Transverse colon (tissue), 4 donors: ENCODE measurements around the gene CYP4Z1. TPM values are rescaled to one million over a fixed set of nuclear protein-coding genes. Genes with fewer than 3 reads are reported as not detected.
"Not testable (repeated sequence)": the region's sequence is repeated elsewhere in the genome, so short reads cannot be mapped to it uniquely, and the experiment has no call there.

ENCODE experiments used
- DNase-seq: peaks from one replicate; pipeline ENCODE4 v3.0.0-alpha.2; 2019
- H3K27ac ChIP-seq, 4 donors: fragments of 200-600 bp; sonication (generic); 2 replicates each; pipeline ENCODE4 v1.5.1; 2016 to 2018; ENCODE audit warnings: inconsistent platforms in 4 of 4
- H3K27me3 ChIP-seq: fragments of 200-600 bp; sonication (generic); 2 replicates; pipeline ENCODE4 v1.5.1; 2017; ENCODE audit warnings: inconsistent platforms
- H3K36me3 ChIP-seq, 4 donors: fragments of 200-600 bp; sonication (generic); 2 replicates each; pipeline ENCODE4 v1.5.1; 2017 to 2019; ENCODE audit warnings: inconsistent platforms in 4 of 4
- H3K4me1 ChIP-seq, 4 donors: fragments of 200-600 bp; sonication (generic); 2 replicates each; pipeline ENCODE4 v1.5.1; 2017 to 2020; ENCODE audit warnings: inconsistent platforms in 4 of 4
- H3K4me3 ChIP-seq, 4 donors: fragments of 200-600 bp; sonication (generic); 1 replicate in 1 of 4; 2 replicates in 3 of 4; pipeline versions ENCODE4 v1.5.1 to v1.6.1; 2017 to 2019; ENCODE audit warnings: inconsistent platforms in 4 of 4
- H3K9me3 ChIP-seq, 2 donors: fragments of 200-600 bp; sonication (generic); 2 replicates each; pipeline ENCODE4 v1.5.1; 2017 to 2019; ENCODE audit warnings: inconsistent platforms in 2 of 2
- CTCF ChIP-seq, 5 experiments: fragments of 200-600 bp in 3 of 5; fragments of 450-650 bp in 2 of 5; sonication (generic) in 3 of 5; IDR thresholded peaks; 1 replicate in 2 of 5; 2 replicates in 3 of 5; pipeline ENCODE4 v1.5.1; 2016 to 2017; ENCODE audit warnings: antibody characterized with exemption in 5 of 5, inconsistent platforms in 3 of 5, mild to moderate bottlenecking in 2 of 5, moderate library complexity in 1 of 5
- EP300 ChIP-seq: sonication (generic); formaldehyde crosslinking; IDR thresholded peaks from one replicate; pipeline ENCODE4 v1.6.1; 2017; ENCODE audit warnings: antibody characterized with exemption, low read depth
- POLR2A ChIP-seq: fragments of 450-650 bp; IDR thresholded peaks from one replicate; pipeline ENCODE4 v1.6.1; 2016; ENCODE audit warnings: antibody characterized with exemption, mild to moderate bottlenecking, moderate library complexity
- POLR2AphosphoS5 ChIP-seq, 3 donors: sonication (generic); formaldehyde crosslinking; IDR thresholded peaks; one replicate each; pipeline ENCODE4 v1.6.1; 2016; ENCODE audit warnings: antibody characterized with exemption in 3 of 3
- WGBS, 2 donors: methylation state at CpG; one replicate each; pipeline ENCODE4 v1.1.5; 2018; ENCODE audit warnings: low coverage in 1 of 2; 5-methylcytosine and 5-hydroxymethylcytosine counted together
- in situ Hi-C, 4 donors: fragments of 200-750 bp; cut with MboI; loops; one replicate each; pipeline versions ENCODE4 v1.15.0 to v1.15.1; 2017; ENCODE audit warnings: low sequenced_read_pairs in 3 of 4, low pct_ligation_motif_present in 1 of 4, low pct_unique_long_range_greater_than_20kb in 1 of 4
- intact Hi-C: fragments of 100-400 bp; cut with DNase I; formaldehyde crosslinking; loops from one replicate; pipeline ENCODE4 v1.15.1; 2023; ENCODE audit warnings: low total_unique reads
- total RNA-seq, 4 donors: library from RNA; depleted of rRNA; stranded (reverse); fragments of >200 nt; gene quantifications; one replicate each; pipeline ENCODE4 v1.1.0, GENCODE V29; 2016

Gene CYP4Z1
- total RNA-seq, 4 donors from 2014 or later: 1.00 to 1.9 TPM; not detected in 2

- Histone ChIP-seq H3K9me3 (no peaks in the 10 kb centered on the region), H3K27ac (no peak within 1 kb of the TSS), H3K36me3 (no peaks in the 10 kb centered on the region), H3K27me3 (no peaks in the 10 kb centered on the region), H3K4me3 (no peak within 1 kb of the TSS), H3K4me1 (no peaks in the 10 kb centered on the region)
- no peak for DNase-seq
- 83% methylated on average over 4 of the region's 4 CpGs; no CpG with 5 or more reads in 1 of the 2 donors for WGBS, 2 donors
- TF ChIP-seq CTCF (IDR thresholded peaks at IDR 0.05) (no peak), POLR2AphosphoS5 (IDR thresholded peaks at IDR 0.05) (no peak), EP300 (no peak), POLR2A (no peak)
- intact Hi-C loops: no loop called here
- in situ Hi-C loops: loop anchor here in 1 of 4 donors (5.0 kb wide), 1 partner anchor 200 kb away; no protein-coding TSS in a partner anchor
Observed at GRCh38 chr1:47137198-47137597, 70.2 kb downstream of the CYP4Z1 start, which contains the start of gene CYP4A22. TSS of gene CYP4A22 (plus strand) at chr1:47137441. CDS start at chr1:47137486, 45 bp downstream.

- DNase-seq: no peak
- H3K36me3 ChIP-seq: no peaks in the 10 kb centered on the region
- in situ Hi-C loops: loop anchor here in 1 of 4 donors (5.0 kb wide), 1 partner anchor 201 kb away; no protein-coding TSS in a partner anchor
- H3K27me3 ChIP-seq: no peaks in the 10 kb centered on the region
- TF ChIP-seq POLR2AphosphoS5 (IDR thresholded peaks at IDR 0.05) (no peak), POLR2A (no peak), CTCF (IDR thresholded peaks at IDR 0.05) (no peak), EP300 (no peak)
- H3K9me3 ChIP-seq: no peaks in the 10 kb centered on the region
- H3K27ac ChIP-seq: no peak overlapping the region
- no peaks in the 10 kb centered on the region for H3K4me1 ChIP-seq
- intact Hi-C loops: no loop called here
- WGBS, 2 donors: 86 to 100% methylated on average over 2 to 5 of the region's 5 CpGs
- H3K4me3 ChIP-seq: no peak overlapping the region
Observed at GRCh38 chr1:47137925-47138615, 71.0 kb downstream of the CYP4Z1 start.

GRCh38 chr1:47140358-47140757 lies 73.3 kb downstream of the CYP4Z1 start:
- H3K27ac ChIP-seq, intact Hi-C loops, DNase-seq, H3K36me3 ChIP-seq, H3K4me3 ChIP-seq, H3K27me3 ChIP-seq, in situ Hi-C loops, H3K4me1 ChIP-seq, H3K9me3 ChIP-seq: not testable (repeated sequence)
- WGBS, 2 donors: 38 to 75% methylated on average over 1 to 3 of the region's 3 CpGs

GRCh38 chr1:47143654-47144053 lies 76.6 kb downstream of the CYP4Z1 start:
- H3K36me3 ChIP-seq: not testable (repeated sequence)

GRCh38 chr1:47146495-47146894 lies 79.5 kb downstream of the CYP4Z1 start:
- DNase-seq, H3K9me3 ChIP-seq, intact Hi-C loops, H3K36me3 ChIP-seq, in situ Hi-C loops, H3K27ac ChIP-seq, H3K27me3 ChIP-seq, H3K4me3 ChIP-seq, H3K4me1 ChIP-seq: not testable (repeated sequence)
- WGBS, 2 donors: 0 to 7% methylated on average over 1 of the region's 1 CpG

More at GRCh38 chr1:47143654-47144053, 76.6 kb downstream of the CYP4Z1 start:
- in situ Hi-C loops, H3K9me3 ChIP-seq, intact Hi-C loops, H3K4me3 ChIP-seq, H3K27ac ChIP-seq, H3K27me3 ChIP-seq, H3K4me1 ChIP-seq, DNase-seq: not testable (repeated sequence)
- 67% methylated on average over 6 of the region's 6 CpGs; no CpG with 5 or more reads in 1 of the 2 donors for WGBS, 2 donors
- peak in 1 of 5 experiments; percentile 9 for TF ChIP-seq CTCF (IDR thresholded peaks at IDR 0.05)
